ENCODE data around the gene KLF1. TPM values are rescaled to one million over a fixed set of nuclear protein-coding genes. Genes with fewer than 3 reads are reported as not detected.

KLF1 gene
- total RNA-seq, 6 experiments from 2014 or later = not detected

DNA sequence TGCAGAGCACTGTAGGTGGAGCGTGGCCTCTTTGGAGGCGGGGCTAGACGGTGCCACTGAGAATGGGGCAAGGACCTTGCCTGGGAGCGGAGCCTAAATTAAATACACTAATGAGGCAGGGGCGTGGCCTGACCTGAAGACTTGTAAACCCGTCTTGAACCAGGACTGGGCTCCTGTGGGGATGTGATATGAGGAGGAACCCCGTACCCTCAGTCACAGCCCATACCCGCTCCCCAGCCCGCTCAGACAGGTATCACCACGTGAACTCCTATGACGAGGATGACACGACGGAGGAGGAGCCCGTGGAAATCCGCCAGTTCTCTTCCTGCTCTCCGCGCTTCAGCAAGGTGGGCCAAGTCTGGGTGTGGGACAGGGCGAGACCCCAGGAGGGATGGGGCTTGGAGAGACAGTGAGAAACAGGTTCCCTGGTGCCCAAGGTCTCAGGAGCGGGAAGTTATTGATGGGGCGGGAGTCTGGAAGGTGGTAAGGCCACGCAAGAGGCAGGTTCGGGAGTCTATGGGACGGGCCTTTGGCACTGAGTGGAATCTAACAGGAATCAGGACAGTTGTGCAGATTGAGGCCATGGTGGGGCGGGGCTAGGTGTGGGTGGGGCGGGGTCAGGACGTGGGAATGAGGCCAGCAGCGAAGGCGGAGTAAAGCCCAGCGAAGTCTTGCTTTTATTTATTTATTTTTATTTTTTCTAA is 20.4 kb downstream of the KLF1 start:
- H3K9me3 Mint-ChIP-seq = no peaks in the 10 kb centered on the region
- H3K27ac Mint-ChIP-seq = no peak overlapping the region
- H3K4me1 Mint-ChIP-seq (ENCODE audit: low read depth) = no peaks in the 10 kb centered on the region
- no peak overlapping the region for H3K4me3 Mint-ChIP-seq
- DNase-seq = no peak
- peaks cover 6% of the 10 kb centered on the region for H3K27me3 Mint-ChIP-seq (ENCODE audit: insufficient read depth)
- TF ChIP-seq, protein P1, sequence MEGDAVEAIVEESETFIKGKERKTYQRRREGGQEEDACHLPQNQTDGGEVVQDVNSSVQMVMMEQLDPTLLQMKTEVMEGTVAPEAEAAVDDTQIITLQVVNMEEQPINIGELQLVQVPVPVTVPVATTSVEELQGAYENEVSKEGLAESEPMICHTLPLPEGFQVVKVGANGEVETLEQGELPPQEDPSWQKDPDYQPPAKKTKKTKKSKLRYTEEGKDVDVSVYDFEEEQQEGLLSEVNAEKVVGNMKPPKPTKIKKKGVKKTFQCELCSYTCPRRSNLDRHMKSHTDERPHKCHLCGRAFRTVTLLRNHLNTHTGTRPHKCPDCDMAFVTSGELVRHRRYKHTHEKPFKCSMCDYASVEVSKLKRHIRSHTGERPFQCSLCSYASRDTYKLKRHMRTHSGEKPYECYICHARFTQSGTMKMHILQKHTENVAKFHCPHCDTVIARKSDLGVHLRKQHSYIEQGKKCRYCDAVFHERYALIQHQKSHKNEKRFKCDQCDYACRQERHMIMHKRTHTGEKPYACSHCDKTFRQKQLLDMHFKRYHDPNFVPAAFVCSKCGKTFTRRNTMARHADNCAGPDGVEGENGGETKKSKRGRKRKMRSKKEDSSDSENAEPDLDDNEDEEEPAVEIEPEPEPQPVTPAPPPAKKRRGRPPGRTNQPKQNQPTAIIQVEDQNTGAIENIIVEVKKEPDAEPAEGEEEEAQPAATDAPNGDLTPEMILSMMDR (IDR thresholded peaks at IDR 0.05) = no peak
- no peaks in the 10 kb centered on the region for H3K36me3 Mint-ChIP-seq (ENCODE audit: low read depth)

DNA sequence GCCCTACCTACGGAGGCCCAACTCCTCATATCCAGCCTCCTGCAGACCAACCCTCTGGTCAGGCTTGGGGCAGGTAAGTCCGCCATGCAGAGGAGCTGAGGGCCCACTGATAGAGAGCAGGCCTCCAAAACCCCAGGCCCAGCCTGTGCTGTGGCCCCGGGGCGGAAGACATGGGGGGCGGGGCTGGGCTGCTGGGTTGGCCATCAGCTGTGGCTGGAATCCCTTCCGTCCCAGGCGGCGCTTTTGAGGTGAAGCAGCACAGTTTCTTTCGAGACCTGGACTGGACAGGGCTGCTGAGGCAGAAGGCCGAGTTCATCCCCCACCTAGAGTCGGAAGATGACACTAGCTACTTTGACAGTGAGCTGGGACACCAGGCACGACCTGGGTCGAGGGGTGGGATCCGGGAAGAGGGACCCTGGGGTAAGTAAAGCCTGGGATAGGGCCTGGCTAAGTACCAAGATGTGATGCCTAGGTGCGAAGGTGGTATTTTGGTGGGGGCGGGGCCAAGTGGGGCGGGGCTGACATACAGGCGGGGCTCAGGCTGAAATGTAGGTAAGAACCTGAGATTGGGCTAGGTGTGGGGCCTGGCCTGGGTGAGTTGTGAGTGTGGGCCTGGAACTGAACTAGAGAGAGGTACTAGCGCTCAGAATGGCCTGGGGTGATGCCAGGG is 21.1 kb downstream of the KLF1 start:
- H3K4me1 Mint-ChIP-seq (ENCODE audit: low read depth) = no peaks in the 10 kb centered on the region
- peaks cover 4% of the 10 kb centered on the region for H3K27me3 Mint-ChIP-seq (ENCODE audit: insufficient read depth)
- no peak overlapping the region for H3K4me3 Mint-ChIP-seq
- TF ChIP-seq, protein P1 (IDR thresholded peaks at IDR 0.05) = no peak
- H3K27ac Mint-ChIP-seq = no peak overlapping the region
- H3K36me3 Mint-ChIP-seq (ENCODE audit: low read depth) = no peaks in the 10 kb centered on the region
- no peaks in the 10 kb centered on the region for H3K9me3 Mint-ChIP-seq
- no peak for DNase-seq

DNA sequence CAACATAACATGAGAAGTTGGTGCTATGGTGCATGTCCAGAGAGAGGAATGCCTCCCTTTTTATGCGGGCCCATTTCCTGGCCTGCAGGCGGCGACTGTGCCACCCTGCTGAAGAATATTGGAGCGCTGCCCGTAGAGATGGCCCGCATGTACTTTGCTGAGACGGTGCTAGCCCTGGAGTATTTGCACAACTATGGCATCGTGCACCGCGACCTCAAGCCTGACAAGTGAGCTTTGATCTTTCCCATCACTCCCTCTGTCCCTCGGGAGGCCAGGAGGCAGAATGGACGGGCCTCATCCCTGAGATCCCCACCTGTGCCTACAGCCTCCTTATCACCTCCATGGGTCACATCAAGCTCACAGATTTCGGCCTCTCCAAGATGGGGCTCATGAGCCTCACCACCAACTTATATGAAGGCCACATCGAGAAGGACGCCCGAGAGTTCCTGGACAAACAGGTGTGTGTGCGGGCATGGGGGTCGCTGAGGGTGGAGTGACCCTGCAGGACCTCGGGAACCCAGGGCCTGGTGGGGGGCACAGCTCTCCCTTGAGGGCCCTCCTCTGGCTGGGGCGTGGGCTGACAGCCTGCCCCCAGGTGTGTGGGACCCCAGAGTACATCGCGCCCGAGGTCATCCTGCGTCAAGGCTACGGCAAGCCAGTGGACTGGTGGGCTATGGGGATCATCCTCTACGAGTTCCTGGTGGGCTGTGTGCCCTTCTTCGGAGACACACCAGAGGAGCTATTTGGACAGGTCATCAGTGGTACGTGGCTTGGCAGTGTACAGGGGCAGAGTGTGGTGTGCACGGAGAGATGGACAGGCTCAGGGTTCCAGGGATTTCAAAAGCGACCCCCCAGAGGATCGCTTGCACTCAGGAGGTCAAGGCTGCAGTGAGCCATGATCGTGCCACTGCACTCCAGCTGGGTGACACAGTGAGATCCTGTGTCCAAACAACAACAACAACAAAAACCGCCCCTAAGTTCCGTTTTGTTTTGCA is 22.0 kb downstream of the KLF1 start:
- H3K27ac Mint-ChIP-seq = no peak overlapping the region
- no peak overlapping the region for H3K4me3 Mint-ChIP-seq
- H3K36me3 Mint-ChIP-seq (ENCODE audit: low read depth) = no peaks in the 10 kb centered on the region
- TF ChIP-seq, protein P1 (IDR thresholded peaks at IDR 0.05) = no peak
- no peak for DNase-seq
- H3K9me3 Mint-ChIP-seq = no peaks in the 10 kb centered on the region
- peaks cover 2% of the 10 kb centered on the region for H3K27me3 Mint-ChIP-seq (ENCODE audit: insufficient read depth)
- H3K4me1 Mint-ChIP-seq (ENCODE audit: low read depth) = no peaks in the 10 kb centered on the region

DNA sequence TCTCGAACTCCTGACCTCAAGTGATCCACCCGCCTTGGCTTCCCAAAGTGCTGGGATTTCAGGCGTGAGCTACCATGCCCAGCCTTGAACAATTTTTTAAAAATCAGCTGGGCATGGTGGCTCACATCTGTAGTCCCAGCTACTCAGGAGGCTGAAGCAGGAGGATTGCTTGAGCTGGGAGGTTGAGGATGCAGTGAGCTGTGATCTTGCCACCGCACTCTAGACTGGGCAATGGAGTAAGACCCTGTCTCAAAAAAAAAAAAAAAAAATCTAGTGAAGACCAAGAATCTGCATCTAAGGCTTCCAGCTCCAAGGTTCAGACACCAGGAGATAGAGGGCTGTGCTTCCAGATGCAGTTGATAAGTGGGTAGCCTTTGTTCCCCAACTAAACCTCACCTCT is 22.9 kb downstream of the KLF1 start:
- Mint-ChIP-seq H3K4me1 (ENCODE audit: low read depth) (no peaks in the 10 kb centered on the region), H3K4me3 (no peak overlapping the region), H3K36me3 (ENCODE audit: low read depth) (no peaks in the 10 kb centered on the region), H3K27me3 (ENCODE audit: insufficient read depth) (peaks cover 2% of the 10 kb centered on the region), H3K27ac (no peak overlapping the region), H3K9me3 (no peaks in the 10 kb centered on the region)
- TF ChIP-seq, protein P1 (IDR thresholded peaks at IDR 0.05) = no peak
- DNase-seq = no peak

DNA sequence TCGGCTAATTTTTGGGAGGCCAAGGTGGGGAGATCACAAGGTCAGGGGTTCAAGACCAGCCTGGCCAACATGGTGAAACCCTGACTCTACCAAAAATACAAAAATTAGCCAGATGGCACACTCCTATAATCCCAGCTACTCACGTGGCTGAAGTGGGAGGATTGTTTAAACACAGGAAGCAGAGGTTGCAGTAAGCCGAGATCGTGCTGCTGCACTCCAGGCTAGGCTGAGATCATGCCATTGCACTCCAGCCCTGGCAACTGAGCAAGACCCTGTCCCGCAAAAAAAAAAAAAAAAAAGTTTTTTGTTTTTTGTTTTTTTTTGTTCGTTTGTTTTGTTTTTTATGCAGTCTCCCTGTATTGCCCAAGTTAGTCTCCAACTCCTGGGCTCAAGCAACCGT is 27.5 kb downstream of the KLF1 start:
- Mint-ChIP-seq H3K27ac (no peak overlapping the region), H3K4me1 (ENCODE audit: low read depth) (no peaks in the 10 kb centered on the region), H3K27me3 (ENCODE audit: insufficient read depth) (peaks cover 2% of the 10 kb centered on the region), H3K36me3 (ENCODE audit: low read depth) (no peaks in the 10 kb centered on the region), H3K9me3 (peaks cover 3% of the 10 kb centered on the region; the same call in 1 of the 2 replicates), H3K4me3 (no peak overlapping the region)
- no peak for DNase-seq
- TF ChIP-seq, protein P1 (IDR thresholded peaks at IDR 0.05) = no peak
